ENCODE data around the gene ADGRD2.

GRCh38 chr9:124415852-124416484 is 34.3 kb upstream of the ADGRD2 start:
- TF ChIP-seq POLR2A (IDR thresholded peaks at IDR 0.05) (no peak), CTCF (IDR thresholded peaks at IDR 0.05) (no peak)

All from thyroid gland (tissue), 4 donors.